HG03378 (cell line): ENCODE measurements around the gene TRIM52.

ENCODE experiments used
- ATAC-seq: cut with Tn5 transposase; IDR thresholded peaks from one replicate; pipeline ENCODE4 v1.9.1; 2021; ENCODE audit warnings: mild to moderate bottlenecking, moderate library complexity; ENCODE audit not compliant: unreplicated experiment

The TRIM52 gene

GRCh38 chr5:181234455-181235306 lies 26.3 kb downstream of the TRIM52 start:
- no peak for ATAC-seq

DNA sequence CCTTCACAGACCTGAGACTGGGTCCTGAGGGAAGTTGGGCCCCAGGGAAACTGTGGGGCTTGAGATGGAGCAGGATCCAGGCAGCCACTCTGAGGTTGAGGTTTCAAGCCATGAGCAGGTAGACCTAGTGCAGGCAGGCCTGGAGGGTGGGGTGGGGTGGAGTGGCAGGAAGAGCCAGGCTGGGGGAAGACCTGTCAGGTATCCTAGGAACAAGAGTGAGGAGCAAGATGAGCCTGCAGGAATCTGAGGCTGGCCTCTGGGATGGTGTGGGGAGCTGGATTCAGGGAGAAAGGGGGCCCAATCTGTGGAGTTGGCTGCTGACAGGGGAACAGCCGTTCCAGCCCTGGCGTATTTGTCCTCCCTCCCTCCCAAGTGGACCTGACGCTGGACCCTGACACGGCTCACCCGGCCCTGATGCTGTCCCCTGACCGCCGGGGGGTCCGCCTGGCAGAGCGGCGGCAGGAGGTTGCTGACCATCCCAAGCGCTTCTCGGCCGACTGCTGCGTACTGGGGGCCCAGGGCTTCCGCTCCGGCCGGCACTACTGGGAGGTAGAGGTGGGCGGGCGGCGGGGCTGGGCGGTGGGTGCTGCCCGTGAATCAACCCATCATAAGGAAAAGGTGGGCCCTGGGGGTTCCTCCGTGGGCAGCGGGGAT lies 27.0 kb downstream of the TRIM52 start:
- no peak for ATAC-seq

- no peak for ATAC-seq
These were observed 27.7 kb downstream of the TRIM52 start for GRCh38 chr5:181233088-181233800.

- ATAC-seq = no peak
These were observed 28.4 kb downstream of the TRIM52 start for GRCh38 chr5:181232593-181232992.

- no peak for ATAC-seq
These were observed 29.5 kb downstream of the TRIM52 start for GRCh38 chr5:181231432-181231831.

DNA sequence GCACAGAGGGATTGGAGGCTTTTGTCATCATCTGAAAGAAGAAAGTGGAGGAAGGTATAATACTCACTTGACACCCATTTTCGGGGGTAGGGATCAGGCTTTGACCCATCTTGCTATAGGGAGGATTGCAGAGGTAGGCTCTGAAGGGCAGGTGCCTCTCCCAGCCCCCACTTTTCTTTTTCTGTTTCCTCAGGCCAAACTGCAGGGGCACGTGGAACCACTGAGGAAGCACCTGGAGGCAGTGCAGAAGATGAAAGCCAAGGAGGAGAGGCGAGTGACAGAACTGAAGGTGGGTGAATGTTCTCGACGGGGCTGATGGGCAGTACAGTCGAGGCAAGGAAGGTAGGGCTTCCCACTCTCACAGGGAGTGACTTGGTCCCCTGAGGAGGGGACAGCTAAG lies 30.4 kb downstream of the TRIM52 start:
- no peak for ATAC-seq

DNA sequence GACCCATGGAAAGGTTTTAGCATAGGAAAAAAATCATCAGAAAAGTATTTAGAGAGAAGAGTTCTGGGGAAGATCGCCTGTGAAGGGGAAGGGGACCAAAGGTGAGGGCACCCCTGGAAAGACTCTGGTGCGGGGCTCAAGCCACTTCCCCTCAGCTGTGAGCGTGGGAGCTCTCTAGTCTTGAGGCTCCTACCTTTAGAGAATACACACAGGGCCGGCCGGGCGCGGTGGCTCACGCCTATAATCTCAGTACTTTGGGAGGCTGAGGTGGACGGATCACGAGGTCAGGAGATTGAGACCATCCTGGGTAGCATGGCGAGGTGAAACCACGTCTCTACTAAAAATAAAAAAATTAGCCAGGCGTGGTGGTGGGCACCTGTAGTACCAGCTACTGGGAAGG lies 30.9 kb downstream of the TRIM52 start:
- ATAC-seq = no peak

DNA sequence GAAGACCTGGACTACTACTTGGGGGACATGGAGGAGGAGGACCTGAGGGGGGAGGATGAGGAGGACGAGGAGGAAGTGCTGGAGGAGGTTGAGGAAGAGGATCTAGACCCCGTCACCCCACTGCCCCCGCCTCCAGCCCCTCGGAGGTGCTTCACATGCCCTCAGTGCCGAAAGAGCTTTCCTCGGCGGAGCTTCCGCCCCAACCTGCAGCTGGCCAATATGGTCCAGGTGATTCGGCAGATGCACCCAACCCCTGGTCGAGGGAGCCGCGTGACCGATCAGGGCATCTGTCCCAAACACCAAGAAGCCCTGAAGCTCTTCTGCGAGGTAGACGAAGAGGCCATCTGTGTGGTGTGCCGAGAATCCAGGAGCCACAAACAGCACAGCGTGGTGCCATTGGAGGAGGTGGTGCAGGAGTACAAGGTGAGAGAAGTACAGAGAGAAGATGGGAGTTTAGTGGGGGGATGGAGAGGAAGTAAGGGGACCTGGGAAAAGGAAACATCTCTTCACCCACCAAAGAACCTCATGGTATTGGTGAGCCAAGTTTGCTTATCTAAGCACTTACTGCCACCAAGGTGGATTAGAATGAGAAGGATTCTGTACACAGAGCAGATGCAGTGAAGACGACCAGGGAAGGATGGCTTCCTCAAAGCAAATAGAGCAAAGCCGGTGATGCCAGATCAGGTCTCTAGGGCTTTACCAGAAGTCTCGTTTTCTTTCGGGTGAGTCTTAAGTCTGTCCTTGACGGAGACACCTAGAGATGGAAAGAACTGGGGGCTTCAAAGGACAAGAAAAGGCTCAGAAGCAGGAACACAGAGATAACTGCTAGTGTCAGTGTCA lies 36.3 kb downstream of the TRIM52 start:
- no peak for ATAC-seq

- ATAC-seq = no peak
These were observed 37.1 kb downstream of the TRIM52 start for GRCh38 chr5:181223729-181224389.

DNA sequence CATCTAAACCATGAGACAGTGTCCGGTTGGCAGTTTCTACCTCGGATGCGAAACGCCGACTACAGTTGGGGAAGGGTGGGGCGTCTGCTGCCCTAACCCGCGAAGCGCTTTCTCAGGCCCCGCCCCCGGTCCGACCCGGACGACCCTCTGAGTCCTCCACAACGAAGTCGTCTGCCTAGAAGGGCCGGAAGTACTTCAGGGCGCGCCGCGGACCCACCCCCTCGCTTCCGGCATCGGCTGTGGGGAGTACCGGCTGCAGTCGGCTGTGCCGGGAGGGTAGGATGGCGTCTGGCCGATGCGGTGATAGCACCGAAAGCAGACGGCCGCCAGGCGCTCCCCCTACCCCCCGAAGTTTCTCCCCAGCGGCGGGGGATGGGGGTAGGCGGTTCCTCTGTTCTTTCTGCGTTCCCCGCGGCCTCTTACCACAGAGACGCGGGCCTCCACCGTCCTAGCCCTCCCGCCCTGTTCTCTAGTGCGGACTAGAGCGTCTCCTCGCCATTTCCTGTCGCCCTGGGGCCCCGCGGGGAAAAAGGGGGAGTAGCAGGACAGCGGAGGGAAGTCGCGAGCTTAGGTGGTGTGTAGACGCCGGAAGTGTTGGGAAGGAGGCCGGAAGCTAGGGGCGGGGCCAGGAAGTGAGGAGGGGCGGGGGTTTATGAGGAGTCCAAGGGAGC lies 37.8 kb downstream of the TRIM52 start, which contains the start of gene TRIM41:
TSS of gene TRIM41 (plus strand) at position 224 of the 671 bp plus-strand sequence. CDS start 719 bp downstream, outside the sequence.
- ATAC-seq = peak; percentile 51

DNA sequence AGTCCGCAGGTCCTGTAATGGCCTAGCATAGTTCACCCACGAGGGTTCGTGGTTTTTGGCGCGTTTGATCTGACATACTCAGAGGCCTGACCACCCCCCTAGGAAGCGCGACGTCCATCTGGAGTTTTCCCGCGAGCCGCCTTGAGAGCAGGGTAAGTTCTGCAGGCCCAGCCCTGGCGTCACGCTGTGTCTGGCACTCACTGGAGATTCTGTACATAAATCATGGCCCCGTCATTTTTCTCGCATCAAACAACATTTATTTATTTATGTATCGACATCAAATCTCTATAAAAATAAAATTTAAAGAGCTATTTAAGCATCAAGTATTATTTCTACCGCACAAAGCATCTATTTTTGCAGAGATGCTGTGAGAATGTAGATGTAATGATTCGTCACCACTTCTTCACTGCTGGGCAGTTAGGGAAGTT lies 38.3 kb downstream of the TRIM52 start:
- ATAC-seq = no peak

GRCh38 chr5:181221792-181222629 lies 38.9 kb downstream of the TRIM52 start:
- peak; percentile 32 for ATAC-seq

- no peak for ATAC-seq
These were observed 39.7 kb downstream of the TRIM52 start for GRCh38 chr5:181221105-181221791.

DNA sequence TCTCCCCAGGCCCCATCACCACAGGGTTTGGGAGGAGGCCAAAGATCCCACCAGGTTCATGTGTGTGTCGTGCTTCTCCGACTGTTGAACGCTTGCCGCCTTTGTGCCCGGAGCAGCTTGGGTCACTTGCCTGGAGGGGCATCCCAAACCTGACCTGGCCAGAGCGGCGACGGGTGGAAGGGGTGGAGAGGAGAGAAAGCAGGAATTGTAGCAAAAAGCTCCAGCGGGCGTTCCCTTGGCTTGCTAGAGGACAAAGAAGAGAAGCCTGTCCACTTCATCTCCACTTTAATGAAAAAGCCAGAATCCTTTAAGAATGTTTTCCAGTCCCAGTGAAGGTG lies 40.8 kb downstream of the TRIM52 start:
- ATAC-seq = no peak

- no peak for ATAC-seq
These were observed 41.4 kb downstream of the TRIM52 start for GRCh38 chr5:181219262-181220177.

DNA sequence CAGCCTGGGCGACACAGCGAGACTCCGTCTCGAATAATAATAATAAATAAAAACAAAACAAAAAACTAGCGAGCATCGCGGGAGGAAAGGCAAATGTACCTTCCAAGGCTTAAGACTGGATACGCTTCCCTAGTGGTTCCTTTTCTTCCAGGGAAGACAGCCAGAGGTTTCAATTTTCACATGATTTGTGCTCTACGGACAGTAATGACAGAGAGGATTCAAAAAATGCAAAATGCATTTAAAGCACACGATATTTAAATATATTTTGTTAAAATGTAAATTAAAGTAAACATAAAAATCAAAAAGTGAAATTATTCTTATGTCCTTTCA lies 42.2 kb downstream of the TRIM52 start:
- no peak for ATAC-seq

- peak; percentile 15 for ATAC-seq
These were observed 43.2 kb downstream of the TRIM52 start for GRCh38 chr5:181217803-181218062.
